GM12865 (cell line): Measurements from ENCODE around the gene OR8B4.
"Not testable (repeated sequence)": the region's sequence is repeated elsewhere in the genome, so short reads cannot be mapped to it uniquely, and the experiment has no call there.

Source experiments
- DNase-seq: peaks from one replicate; pipeline ENCODE4 v3.0.0; 2010; ENCODE audit warnings: low read depth
- H3K4me3 ChIP-seq: 2 replicates; pipeline ENCODE4 v1.5.1; 2011; ENCODE audit warnings: mild to moderate bottlenecking, low read depth, low read length, control low read depth
- CTCF ChIP-seq: IDR thresholded peaks from 2 replicates; pipeline ENCODE4 v1.5.1; 2011; ENCODE audit warnings: low read length, control low read depth, low read depth, inconsistent platforms; ENCODE audit not compliant: insufficient read depth; ENCODE audit errors: missing control alignments

OR8B4 gene

GRCh38 chr11:124415356-124415923, 9.2 kb downstream of the OR8B4 start:
- peak; percentile 67 for DNase-seq
- no peak overlapping the region for H3K4me3 ChIP-seq
- TF ChIP-seq CTCF, result peak; percentile 56

- TF ChIP-seq CTCF, result no peak
- no peak overlapping the region for H3K4me3 ChIP-seq
- DNase-seq, result no peak
These were observed 14.8 kb downstream of the OR8B4 start for GRCh38 chr11:124409906-124410305.

- no peak overlapping the region for H3K4me3 ChIP-seq
- DNase-seq, result no peak
- TF ChIP-seq CTCF, result no peak
These were observed 19.1 kb downstream of the OR8B4 start for GRCh38 chr11:124405581-124405980.

- not testable (repeated sequence) for H3K4me3 ChIP-seq
These were observed 21.5 kb downstream of the OR8B4 start for GRCh38 chr11:124403186-124403585.

GRCh38 chr11:124402326-124402922, 22.2 kb downstream of the OR8B4 start:
- no peak overlapping the region for H3K4me3 ChIP-seq
- peak; percentile 73 for TF ChIP-seq CTCF
- DNase-seq, result peak; percentile 68

More at GRCh38 chr11:124403186-124403585, 21.5 kb downstream of the OR8B4 start:
- DNase-seq, result not testable (repeated sequence)

GRCh38 chr11:124398924-124399323, 25.7 kb downstream of the OR8B4 start, which contains the start of gene OR8B3:
TSS of gene OR8B3 (minus strand) at chr11:124399024. CDS start at chr11:124397351, 1,673 bp downstream.
- no peak within 1 kb of the TSS for H3K4me3 ChIP-seq
- no peak for DNase-seq
- TF ChIP-seq CTCF, result no peak

- DNase-seq, H3K4me3 ChIP-seq: not testable (repeated sequence)
These were observed 27.8 kb downstream of the OR8B4 start for GRCh38 chr11:124396847-124397246.

- no peak overlapping the region for H3K4me3 ChIP-seq
- TF ChIP-seq CTCF, result no peak
- DNase-seq, result no peak
These were observed 30.3 kb downstream of the OR8B4 start for GRCh38 chr11:124394408-124394807.
